NT2/D1 (cell line): ENCODE data around the gene HOXA3.

Experiments used
- YY1 ChIP-seq: IDR thresholded peaks from 2 replicates; pipeline ENCODE4 v1.6.1; 2011; ENCODE audit not compliant: insufficient read length, insufficient read depth
- ZNF274 ChIP-seq: IDR thresholded peaks from 2 replicates; pipeline ENCODE4 v1.6.1; 2011; ENCODE audit warnings: mild to moderate bottlenecking, low read depth, low read length

GRCh38 chr7:27160145-27160545, 7.8 kb upstream of the HOXA3 start:
- no peak for TF ChIP-seq YY1
- no peak for TF ChIP-seq ZNF274
